BJ (cell line): Measurements from ENCODE around the gene SCGB1A1. TPM values are rescaled to one million over a fixed set of nuclear protein-coding genes. Genes with fewer than 3 reads are reported as not detected.

ENCODE experiments used
- CTCF ChIA-PET: fragments of 350-600 bp; formaldehyde crosslinking; extraction: SDS; loops from one replicate; lab custom pipeline; 2021; ENCODE audit warnings: antibody characterized with exemption, inconsistent platforms; lab: Yijun Ruan, JAX
- POLR2A ChIA-PET: fragments of 300-600 bp; sonication (Branson Sonifier 250); formaldehyde crosslinking; extraction: SDS; loops from one replicate; lab custom pipeline; 2021; ENCODE audit warnings: antibody characterized with exemption; lab: Charles Lee
- DNase-seq: peaks from one replicate; pipeline ENCODE4 v3.0.0-alpha.2; 2011; ENCODE audit warnings: low read depth
- H3K27me3 ChIP-seq: 2 replicates; pipeline ENCODE4 v1.6.0; 2011; ENCODE audit warnings: low read length; ENCODE audit not compliant: control insufficient read depth, insufficient read depth
- H3K36me3 ChIP-seq: 2 replicates; pipeline ENCODE4 v1.5.1; 2011; ENCODE audit warnings: low read length; ENCODE audit not compliant: control insufficient read depth, insufficient read depth
- H3K4me3 ChIP-seq: 2 replicates; pipeline ENCODE4 v1.5.1; 2011; ENCODE audit warnings: low read depth, mild to moderate bottlenecking, control low read depth, low read length
- polyA plus RNA-seq: library from polyadenylated mRNA; depleted of rRNA; stranded (reverse); fragments of >200 nt; gene quantifications from 2 replicates; pipeline ENCODE4 v1.2.3, GENCODE V29; 2011
- TF ChIP-seq, protein P1 (sequence below): IDR thresholded peaks from 2 replicates; pipeline ENCODE4 v1.5.1; 2011; ENCODE audit warnings: low read depth, mild to moderate bottlenecking, control low read depth, inconsistent platforms, low read length, moderate library complexity; ENCODE audit not compliant: insufficient read depth

SCGB1A1 gene
- polyA plus RNA-seq, 1 experiment, result not detected

DNA sequence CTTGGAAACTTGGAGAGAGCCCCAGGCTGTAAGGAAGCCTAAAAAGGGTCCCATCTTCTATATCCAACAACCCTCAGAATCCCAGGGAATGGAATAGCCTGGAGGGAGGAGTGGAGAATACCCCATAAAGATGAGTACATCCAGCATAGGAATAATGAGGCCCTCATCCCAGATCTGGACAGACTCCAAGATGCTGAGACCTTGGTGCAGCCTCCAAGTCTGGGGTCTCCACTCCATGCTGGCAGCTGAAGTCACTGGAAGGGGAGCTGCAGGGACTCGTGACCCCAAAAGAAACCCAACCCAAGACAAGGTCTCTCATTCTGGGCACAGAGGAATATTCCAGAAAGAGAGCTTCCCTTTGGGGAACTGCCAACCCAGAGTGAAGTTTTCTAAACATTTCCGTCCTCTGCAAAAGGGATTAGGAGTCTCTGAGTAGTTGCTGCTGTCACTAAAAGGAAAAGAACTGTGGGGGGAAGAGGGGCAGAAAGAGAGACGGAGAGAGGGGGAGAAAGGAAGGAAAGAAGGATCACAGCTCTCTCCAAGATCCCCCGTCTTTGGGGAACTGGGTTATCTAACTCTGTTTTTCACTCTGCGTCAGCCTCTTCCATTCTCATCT lies 589 bp downstream of the SCGB1A1 start:
- POLR2A ChIA-PET, result interaction anchor here (0.5 kb wide), 1 partner anchor 14 kb away, joined by 3 read pairs; no protein-coding TSS in a partner anchor
- Histone ChIP-seq H3K36me3 (no peaks in the 10 kb centered on the region), H3K27me3 (no peaks in the 10 kb centered on the region; the same call in 1 of the 2 replicates), H3K4me3 (no peak overlapping the region)
- TF ChIP-seq, protein P1, sequence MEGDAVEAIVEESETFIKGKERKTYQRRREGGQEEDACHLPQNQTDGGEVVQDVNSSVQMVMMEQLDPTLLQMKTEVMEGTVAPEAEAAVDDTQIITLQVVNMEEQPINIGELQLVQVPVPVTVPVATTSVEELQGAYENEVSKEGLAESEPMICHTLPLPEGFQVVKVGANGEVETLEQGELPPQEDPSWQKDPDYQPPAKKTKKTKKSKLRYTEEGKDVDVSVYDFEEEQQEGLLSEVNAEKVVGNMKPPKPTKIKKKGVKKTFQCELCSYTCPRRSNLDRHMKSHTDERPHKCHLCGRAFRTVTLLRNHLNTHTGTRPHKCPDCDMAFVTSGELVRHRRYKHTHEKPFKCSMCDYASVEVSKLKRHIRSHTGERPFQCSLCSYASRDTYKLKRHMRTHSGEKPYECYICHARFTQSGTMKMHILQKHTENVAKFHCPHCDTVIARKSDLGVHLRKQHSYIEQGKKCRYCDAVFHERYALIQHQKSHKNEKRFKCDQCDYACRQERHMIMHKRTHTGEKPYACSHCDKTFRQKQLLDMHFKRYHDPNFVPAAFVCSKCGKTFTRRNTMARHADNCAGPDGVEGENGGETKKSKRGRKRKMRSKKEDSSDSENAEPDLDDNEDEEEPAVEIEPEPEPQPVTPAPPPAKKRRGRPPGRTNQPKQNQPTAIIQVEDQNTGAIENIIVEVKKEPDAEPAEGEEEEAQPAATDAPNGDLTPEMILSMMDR, result no peak
- CTCF ChIA-PET, result interaction anchor here (0.6 to 2.1 kb wide), 7 partner anchors 13 to 154 kb away, joined by 3 to 9 read pairs (median 4); partner anchors contain the start of gene EEF1G
- no peak for DNase-seq

DNA sequence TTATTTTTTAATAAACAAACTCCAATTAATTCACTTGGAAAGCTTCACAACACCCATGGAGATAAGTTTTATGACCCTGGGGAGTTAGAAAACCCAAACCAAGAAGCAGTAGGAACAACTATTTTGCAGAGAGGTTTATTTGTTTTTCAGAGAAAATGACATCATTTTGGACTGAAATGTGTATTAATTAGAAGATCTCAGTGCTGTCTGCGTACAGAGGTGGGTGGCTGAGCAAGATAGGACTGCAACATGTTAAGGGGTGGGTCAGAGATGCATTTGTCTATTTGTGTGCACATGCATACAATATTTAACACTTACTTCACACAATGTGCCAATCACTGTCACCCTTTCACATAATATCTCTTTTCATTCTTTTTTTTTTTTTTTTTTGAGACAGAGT lies 1.1 kb downstream of the SCGB1A1 start:
- no peak overlapping the region for H3K4me3 ChIP-seq
- no peak for DNase-seq
- CTCF ChIA-PET, result interaction anchor here (0.6 to 2.1 kb wide), 7 partner anchors 14 to 154 kb away, joined by 3 to 9 read pairs (median 4); partner anchors contain the start of gene EEF1G
- H3K36me3 ChIP-seq, result no peaks in the 10 kb centered on the region
- H3K27me3 ChIP-seq, result no peaks in the 10 kb centered on the region; the same call in 1 of the 2 replicates
- TF ChIP-seq, protein P1, result no peak
- POLR2A ChIA-PET, result interaction anchor here (0.5 kb wide), 1 partner anchor 14 kb away, joined by 3 read pairs; no protein-coding TSS in a partner anchor

DNA sequence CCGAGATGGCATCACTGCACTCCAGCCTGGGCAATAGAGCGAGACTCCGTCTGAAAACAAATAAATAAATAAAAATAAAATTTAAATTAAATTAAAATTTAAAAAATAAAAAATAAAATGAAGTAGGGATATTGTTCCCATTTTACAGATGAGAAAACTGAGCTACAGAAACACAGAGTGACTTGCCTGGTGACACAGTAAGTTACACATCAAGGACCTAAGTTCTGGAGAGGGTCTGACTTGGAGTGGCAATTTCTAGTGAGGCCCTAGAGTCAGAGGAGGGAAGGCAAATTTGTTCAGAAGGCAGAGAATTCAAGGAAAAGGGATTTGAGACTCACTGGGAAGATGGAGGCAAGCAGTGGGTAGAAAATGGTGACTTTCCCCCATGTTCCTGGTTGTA lies 2.0 kb downstream of the SCGB1A1 start:
- Histone ChIP-seq H3K4me3 (no peak overlapping the region), H3K36me3 (no peaks in the 10 kb centered on the region), H3K27me3 (no peaks in the 10 kb centered on the region; the same call in 1 of the 2 replicates)
- TF ChIP-seq, protein P1, result no peak
- ChIA-PET POLR2A (no interaction called here), CTCF (interaction anchor here (10.7 kb wide), 1 partner anchor 120 kb away, joined by 220 read pairs; no protein-coding TSS in a partner anchor)
- DNase-seq, result no peak

DNA sequence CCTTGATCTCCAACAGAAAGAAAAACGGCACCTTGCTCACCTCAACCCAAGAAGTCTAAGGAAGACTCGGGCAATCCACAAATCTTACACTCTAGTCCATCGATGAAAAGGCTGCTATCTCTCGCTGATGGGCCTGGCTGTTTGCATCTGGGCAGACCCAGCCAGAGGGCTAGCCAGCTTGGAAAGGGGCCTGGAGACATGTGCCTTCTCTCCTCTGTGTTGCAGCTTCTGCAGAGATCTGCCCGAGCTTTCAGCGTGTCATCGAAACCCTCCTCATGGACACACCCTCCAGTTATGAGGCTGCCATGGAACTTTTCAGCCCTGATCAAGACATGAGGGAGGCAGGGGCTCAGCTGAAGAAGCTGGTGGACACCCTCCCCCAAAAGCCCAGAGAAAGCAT lies 3.2 kb downstream of the SCGB1A1 start:
- H3K36me3 ChIP-seq, result no peaks in the 10 kb centered on the region
- CTCF ChIA-PET, result interaction anchor here (1.0 to 10.7 kb wide), 5 partner anchors 12 to 137 kb away, joined by 3 to 220 read pairs (median 44); no protein-coding TSS in a partner anchor
- POLR2A ChIA-PET, result interaction anchor here (0.6 kb wide), 1 partner anchor 84 kb away, joined by 3 read pairs; no protein-coding TSS in a partner anchor

DNA sequence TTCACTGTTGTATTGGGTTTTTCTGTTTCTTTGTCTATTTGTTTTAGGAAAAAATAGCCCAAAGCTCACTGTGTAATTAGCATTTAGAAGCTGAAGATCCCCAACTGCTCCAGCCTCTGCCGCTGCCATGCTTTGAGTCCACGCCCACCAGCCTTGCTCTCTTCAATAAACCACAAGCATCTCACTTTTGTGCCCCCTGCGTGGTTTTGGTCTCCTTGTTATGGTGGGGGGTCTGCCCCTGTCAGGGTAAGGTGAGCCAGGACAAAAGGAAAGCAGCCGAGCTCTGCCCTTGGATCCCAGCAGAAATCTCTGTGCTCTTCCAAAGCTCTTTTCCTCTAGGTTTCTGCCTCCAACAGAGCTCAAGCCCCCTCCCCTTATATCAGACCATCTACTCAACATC lies 4.2 kb downstream of the SCGB1A1 start:
- CTCF ChIA-PET, result interaction anchor here (0.6 to 10.7 kb wide), 8 partner anchors 13 to 136 kb away, joined by 3 to 220 read pairs (median 7); no protein-coding TSS in a partner anchor
- POLR2A ChIA-PET, result no interaction called here
- H3K27me3 ChIP-seq, result no peaks in the 10 kb centered on the region
- no peak overlapping the region for H3K4me3 ChIP-seq
- TF ChIP-seq, protein P1, result no peak
- no peak for DNase-seq
- H3K36me3 ChIP-seq, result no peaks in the 10 kb centered on the region

More for the DNA sequence above, 3.2 kb downstream of the SCGB1A1 start:
- TF ChIP-seq, protein P1, result no peak
- Histone ChIP-seq H3K4me3 (no peak overlapping the region), H3K27me3 (no peaks in the 10 kb centered on the region; the same call in 1 of the 2 replicates)
- DNase-seq, result no peak
